HT1080 (cell line): ENCODE data around the gene SLC25A22. TPM values are rescaled to one million over a fixed set of nuclear protein-coding genes. Genes with fewer than 3 reads are reported as not detected.

ENCODE experiments used
- DNase-seq: peaks from one replicate; pipeline ENCODE4 v3.0.0-alpha.2; 2015; ENCODE audit warnings: low read depth
- total RNA-seq: library from RNA; depleted of rRNA; stranded (reverse); fragments of >200 nt; shearing (Covaris generic); gene quantifications from 2 replicates; pipeline ENCODE4 v1.2.3, GENCODE V29; 2014

The SLC25A22 gene
- total RNA-seq, 1 experiment from 2014 or later = 47.5 TPM

GRCh38 chr11:804599-804964 is 6.5 kb upstream of the SLC25A22 start:
- no peak for DNase-seq

DNA sequence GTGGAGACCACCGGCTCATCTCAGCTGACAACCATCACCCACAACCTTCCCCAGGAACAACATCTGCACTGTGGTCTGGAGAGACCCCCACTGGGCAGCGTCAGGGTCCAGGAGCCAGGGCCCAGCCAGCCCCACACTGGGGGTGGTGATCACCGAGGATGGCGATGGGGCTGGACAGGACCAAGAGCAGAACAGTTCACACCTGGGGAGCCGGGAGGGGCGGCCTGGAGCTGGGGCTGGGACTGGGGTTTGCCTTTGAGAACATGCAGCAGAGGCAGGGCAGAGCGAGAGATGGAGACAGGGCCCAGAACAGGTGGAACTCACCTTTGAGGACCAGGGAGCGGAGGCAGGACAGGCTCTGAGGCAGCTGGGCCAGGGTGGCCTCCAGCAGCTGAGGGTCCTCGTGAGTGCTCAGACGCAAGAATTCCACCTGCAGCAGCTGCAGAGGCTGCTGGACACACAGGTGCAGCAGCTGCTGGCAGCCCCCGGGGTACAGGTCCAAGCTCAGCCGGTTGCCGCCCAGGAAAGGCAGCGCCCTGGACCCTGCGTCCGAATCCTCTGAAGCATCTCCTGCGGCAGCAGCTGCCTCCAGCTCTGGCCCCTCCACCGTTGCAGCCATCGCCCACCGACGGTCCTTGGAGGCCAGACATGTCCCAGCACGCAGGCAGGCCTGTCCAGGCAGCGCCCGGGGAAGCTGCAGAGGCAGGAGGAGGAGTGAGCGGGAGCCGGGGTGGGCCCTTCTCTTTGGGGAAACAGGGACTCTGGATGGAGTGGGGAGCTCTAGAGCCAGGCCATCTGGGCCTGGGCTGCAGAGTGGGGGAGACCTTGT is 5.9 kb upstream of the SLC25A22 start:
- DNase-seq = no peak

DNA sequence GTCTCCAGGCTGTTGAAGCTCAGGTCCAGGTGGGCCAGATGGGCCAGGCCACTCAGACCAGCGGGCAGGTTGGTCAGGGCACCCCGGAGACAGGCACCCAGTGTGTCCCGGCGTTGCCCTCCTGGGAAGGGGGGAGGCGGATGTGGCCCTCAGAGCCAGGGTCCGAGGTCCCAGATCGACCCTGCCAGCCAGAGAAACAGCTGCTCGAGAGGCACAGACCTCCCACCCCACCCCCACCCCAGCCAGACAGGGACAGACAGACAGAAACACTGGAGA is 5.3 kb upstream of the SLC25A22 start:
- DNase-seq = no peak

GRCh38 chr11:802693-803466 is 4.8 kb upstream of the SLC25A22 start:
- no peak for DNase-seq

GRCh38 chr11:802018-802617 is 4.0 kb upstream of the SLC25A22 start:
- DNase-seq = no peak

GRCh38 chr11:801097-801780 is 3.2 kb upstream of the SLC25A22 start:
- DNase-seq = no peak

GRCh38 chr11:800473-800872 is 2.4 kb upstream of the SLC25A22 start:
- DNase-seq = no peak

DNA sequence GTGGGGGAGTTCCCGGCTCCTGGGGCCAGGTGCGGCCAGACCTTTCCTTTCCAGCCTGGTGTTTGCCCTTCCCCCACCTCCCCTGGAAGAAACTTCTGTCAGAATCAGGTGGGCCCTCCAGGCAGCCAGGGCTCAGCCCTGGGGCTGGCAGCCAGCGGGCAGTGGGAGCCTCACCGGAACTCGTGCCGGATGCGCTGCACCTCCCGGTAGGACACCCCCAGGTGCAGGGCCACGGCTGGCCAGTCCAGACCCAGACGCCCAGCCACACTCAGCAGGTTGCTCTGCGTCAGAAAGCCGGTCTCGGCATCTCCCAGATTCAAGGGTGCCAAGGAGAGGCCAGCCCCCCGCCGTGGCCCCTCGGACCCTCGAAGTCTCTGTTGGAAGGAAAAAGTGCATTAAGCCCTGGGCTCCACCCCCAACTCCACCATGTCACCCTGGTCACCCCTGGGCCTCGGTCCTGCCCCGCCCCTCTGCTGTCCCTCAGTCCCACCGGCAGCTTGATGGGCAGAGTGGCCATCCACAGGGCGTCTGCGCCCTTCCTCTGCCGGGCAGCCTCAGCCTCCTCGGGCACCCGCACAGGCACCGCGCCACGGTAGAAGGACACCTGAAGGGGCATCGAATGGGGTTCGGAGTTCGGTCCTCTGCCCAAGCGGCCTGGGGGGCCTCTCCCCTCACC is 1.7 kb upstream of the SLC25A22 start:
- no peak for DNase-seq

- DNase-seq = peak; percentile 82
Measured at GRCh38 chr11:797296-798092, 587 bp downstream of the SLC25A22 start.

DNA sequence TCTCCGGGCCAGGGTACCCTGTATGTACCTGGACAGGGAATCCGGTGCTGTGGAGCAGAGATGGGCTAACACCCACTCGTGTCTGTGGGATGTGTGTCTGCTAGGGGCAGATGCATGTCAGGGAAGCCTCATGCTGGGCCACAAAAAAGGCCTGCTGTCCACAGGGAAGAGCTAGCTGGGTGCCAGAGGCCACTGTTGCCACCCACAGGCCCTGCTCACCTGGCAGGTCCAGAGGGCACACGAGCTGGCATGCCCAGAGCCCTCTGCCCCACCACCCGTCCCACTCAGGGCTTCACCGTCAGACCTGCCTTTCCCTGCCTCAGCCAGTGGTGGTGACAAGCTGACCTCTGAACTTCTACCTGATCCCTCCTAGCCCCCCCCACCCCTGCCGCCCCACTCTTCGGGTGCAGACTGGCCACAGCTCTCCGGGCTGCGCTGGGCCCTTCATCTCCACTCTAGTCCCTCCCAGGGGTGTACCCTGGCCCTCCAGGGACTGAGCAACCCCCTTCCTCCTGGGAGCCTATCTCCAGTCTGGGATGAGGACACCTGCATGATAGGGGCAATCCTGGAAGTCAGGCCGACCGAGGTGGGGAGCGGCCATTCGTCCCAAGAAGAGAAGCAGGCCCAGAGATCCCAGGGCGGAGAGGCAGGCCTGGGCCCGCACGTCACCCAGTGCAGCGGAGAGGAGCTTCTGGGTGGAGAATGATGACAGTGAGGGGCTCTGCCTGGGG is 1.4 kb downstream of the SLC25A22 start:
- no peak for DNase-seq

- DNase-seq = peak; percentile 95
Measured at GRCh38 chr11:795634-796564, 2.2 kb downstream of the SLC25A22 start.

DNA sequence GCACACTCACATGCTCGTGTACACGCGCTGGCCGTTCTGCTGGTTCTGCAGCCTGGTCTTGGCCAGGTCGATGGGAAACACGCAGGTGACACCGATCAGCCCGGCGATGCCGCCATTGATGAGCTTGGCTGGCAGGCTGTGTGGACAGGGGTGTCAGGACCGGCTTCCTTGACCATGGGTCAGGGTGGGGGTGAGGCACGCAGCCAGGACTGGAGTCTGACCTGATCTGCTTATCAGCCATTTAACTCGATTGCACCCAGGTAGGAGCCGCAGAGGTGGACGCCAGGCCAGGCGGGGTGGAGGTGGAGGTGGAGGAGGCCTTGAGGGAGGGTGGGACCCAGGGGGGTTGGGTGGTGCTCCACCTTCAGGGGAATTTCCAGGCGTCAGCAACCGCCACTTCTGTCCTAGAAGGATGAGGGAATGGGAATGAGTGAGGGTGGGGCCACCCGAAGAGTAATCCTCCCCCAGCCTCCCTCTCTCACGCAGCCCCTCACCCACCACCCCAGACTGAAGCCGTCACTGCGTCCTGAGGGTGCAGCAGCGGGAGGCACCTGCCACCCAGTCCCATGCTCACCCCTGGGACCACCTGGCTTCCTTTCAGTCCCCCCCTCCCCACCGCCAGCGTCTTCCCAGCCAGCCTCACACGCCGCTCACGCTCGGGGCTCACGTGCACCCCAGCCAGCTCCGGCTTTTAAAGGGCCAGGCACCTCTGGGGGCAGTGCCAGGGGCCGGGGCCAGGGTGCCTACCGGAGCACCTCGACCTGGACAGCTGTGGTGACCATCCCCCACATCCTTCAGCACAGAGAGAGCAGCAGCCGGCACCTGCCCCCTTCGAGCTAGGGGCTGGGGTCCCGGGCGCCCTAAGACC is 3.1 kb downstream of the SLC25A22 start:
- no peak for DNase-seq

DNA sequence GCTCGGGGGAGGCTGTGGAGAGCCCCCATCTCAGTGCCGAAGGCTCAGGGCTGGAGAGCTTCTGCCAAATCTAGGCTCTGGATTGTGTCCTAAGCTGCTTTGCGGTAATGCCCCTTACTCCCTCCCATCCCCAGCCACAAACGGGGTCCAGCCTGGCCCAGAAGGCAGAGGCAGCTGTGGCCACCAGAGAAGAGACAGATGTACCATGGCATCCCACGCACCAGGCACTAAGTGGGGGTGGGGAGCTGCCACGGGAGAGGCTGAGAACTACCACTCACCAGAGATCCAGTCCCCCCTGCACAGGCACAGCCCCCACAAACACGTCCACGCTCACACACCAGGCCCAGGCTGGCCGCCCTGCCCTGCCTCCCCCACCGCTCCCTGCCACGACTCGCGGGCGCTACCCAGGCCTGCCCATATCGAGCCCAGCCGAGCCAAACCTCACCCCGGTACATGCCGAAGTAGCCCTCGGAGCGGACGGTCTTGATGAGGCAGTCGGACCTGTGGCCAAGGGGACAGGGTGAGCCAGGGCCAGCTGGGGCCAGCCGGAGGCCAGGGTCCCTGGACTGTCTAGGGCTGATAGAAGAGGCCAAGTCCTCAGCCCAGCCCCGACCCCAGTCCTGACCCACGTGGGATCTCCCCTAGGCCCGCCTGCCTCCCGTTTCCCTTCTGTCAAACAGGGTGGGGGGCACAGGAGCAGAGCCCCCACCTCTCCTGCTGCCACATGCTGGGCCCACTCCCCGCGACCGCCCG is 3.9 kb downstream of the SLC25A22 start:
- DNase-seq = no peak

- no peak for DNase-seq
Measured at GRCh38 chr11:793556-793955, 4.5 kb downstream of the SLC25A22 start.

DNA sequence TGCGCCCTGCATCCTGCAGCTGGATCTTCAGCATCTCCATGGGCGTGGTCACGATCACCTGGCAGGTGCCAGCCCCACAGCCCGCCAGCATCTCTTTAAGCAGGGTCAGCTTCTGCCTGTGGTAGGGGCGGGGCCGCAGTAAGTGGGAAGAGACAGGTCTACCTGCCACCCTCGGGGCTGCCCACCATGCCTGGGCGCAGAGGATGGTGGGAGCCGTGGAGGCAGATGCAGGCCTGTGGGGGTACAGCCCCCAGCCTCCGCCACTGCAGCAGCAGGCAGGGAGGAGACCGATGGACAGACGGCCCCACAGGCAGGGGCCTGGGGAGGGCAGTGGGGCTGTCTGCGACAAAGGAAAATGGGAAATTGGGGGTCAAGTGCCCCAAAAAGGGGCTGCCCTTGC is 5.2 kb downstream of the SLC25A22 start:
- DNase-seq = no peak

- DNase-seq = no peak
Measured at GRCh38 chr11:792535-792821, 5.6 kb downstream of the SLC25A22 start.
